Keratinocyte (primary cell): Measurements from ENCODE around the gene YBX1.
"Not testable (repeated sequence)": the region's sequence is repeated elsewhere in the genome, so short reads cannot be mapped to it uniquely, and the experiment has no call there.

Experiments used
- EZH2 ChIP-seq: IDR thresholded peaks from one replicate; pipeline ENCODE4 v1.6.1; 2012; ENCODE audit warnings: inconsistent platforms, mild to moderate bottlenecking, low read length, moderate library complexity
- TF ChIP-seq, protein P1 (sequence below), 3 experiments: IDR thresholded peaks in 1 of 3; conservative IDR thresholded peaks in 1 of 3; optimal IDR thresholded peaks in 1 of 3; 2 replicates in 2 of 3; 3 replicates in 1 of 3; pipeline versions ENCODE3 to v1.5.1; 2011; ENCODE audit warnings: low read length in 3 of 3, mild to moderate bottlenecking in 3 of 3, moderate library complexity in 2 of 3, control low read depth in 1 of 3, inconsistent platforms in 1 of 3; ENCODE audit not compliant: insufficient read depth in 2 of 3; ENCODE audit errors: extremely low read depth in 1 of 3

DNA sequence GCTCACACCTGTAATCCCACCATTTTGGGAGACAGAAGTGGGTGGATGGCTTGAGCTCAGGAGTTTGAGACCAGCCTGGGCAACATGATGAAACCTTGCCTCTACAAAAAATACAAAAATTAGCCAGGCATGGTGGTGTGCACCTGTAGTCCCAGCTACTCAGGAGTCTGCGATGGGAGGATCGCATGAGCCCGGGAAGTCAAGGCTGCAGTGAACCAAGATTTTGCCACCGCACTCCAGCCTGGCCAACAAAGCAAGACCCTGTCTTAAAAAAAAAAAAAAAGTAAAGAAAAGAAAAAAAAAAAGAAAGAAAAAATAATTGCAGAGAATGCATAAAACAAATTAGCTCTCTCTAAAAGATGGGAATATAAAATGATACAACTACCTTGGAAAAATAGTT, 43.6 kb downstream of the YBX1 start:
- TF ChIP-seq, protein P1, sequence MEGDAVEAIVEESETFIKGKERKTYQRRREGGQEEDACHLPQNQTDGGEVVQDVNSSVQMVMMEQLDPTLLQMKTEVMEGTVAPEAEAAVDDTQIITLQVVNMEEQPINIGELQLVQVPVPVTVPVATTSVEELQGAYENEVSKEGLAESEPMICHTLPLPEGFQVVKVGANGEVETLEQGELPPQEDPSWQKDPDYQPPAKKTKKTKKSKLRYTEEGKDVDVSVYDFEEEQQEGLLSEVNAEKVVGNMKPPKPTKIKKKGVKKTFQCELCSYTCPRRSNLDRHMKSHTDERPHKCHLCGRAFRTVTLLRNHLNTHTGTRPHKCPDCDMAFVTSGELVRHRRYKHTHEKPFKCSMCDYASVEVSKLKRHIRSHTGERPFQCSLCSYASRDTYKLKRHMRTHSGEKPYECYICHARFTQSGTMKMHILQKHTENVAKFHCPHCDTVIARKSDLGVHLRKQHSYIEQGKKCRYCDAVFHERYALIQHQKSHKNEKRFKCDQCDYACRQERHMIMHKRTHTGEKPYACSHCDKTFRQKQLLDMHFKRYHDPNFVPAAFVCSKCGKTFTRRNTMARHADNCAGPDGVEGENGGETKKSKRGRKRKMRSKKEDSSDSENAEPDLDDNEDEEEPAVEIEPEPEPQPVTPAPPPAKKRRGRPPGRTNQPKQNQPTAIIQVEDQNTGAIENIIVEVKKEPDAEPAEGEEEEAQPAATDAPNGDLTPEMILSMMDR (optimal IDR thresholded peaks at IDR 0.05 in 1 of 3, IDR thresholded peaks at IDR 0.05 in 1 of 3, conservative IDR thresholded peaks at IDR 0.05 in 1 of 3; ENCODE audit: extremely low read depth in 1 of 3, insufficient read depth in 2 of 3, low read length in 3 of 3): not testable (repeated sequence)
- not testable (repeated sequence) for TF ChIP-seq EZH2
